Tibial nerve (tissue), 4 donors: ENCODE data around the gene AUTS2. TPM values are rescaled to one million over a fixed set of nuclear protein-coding genes. Genes with fewer than 3 reads are reported as not detected.

Experiments used
- DNase-seq, 2 donors: peaks; one replicate each; pipeline ENCODE4 v3.0.0-alpha.2; 2019; ENCODE audit warnings: low spot score in 2 of 2
- H3K27ac ChIP-seq, 4 donors: fragments of 200-600 bp; sonication (generic) in 3 of 4; one replicate each; pipeline ENCODE4 v1.5.1; 2017 to 2019; ENCODE audit warnings: mild to moderate bottlenecking in 1 of 4
- H3K27me3 ChIP-seq, 2 donors: fragments of 200-600 bp; sonication (generic) in 1 of 2; one replicate each; pipeline versions ENCODE4 v1.5.1 to v1.6.0; 2017 to 2019
- H3K36me3 ChIP-seq, 3 donors: fragments of 200-600 bp; sonication (generic); one replicate each; pipeline ENCODE4 v1.5.1; 2018 to 2019
- H3K4me1 ChIP-seq, 4 donors: fragments of 200-600 bp; sonication (generic) in 3 of 4; one replicate each; pipeline ENCODE4 v1.5.1; 2017 to 2019
- H3K4me3 ChIP-seq, 4 donors: fragments of 200-600 bp; sonication (generic) in 3 of 4; one replicate each; pipeline ENCODE4 v1.5.1; 2017 to 2019; ENCODE audit warnings: mild to moderate bottlenecking in 1 of 4, moderate library complexity in 1 of 4
- H3K9me3 ChIP-seq, 4 donors: fragments of 200-600 bp; sonication (generic) in 3 of 4; one replicate each; pipeline ENCODE4 v1.5.1; 2017 to 2019
- EP300 ChIP-seq, 2 donors: sonication (generic); formaldehyde crosslinking; IDR thresholded peaks; one replicate each; pipeline ENCODE4 v1.6.1; 2017; ENCODE audit warnings: antibody characterized with exemption in 2 of 2, mild to moderate bottlenecking in 1 of 2
- POLR2A ChIP-seq, 2 donors: fragments of 450-650 bp; IDR thresholded peaks; one replicate each; pipeline ENCODE4 v1.6.1; 2017; ENCODE audit warnings: antibody characterized with exemption in 2 of 2, mild to moderate bottlenecking in 2 of 2, moderate library complexity in 2 of 2
- WGBS, 2 donors: methylation state at CpG; one replicate each; pipeline ENCODE4 v1.1.5; 2018; 5-methylcytosine and 5-hydroxymethylcytosine counted together
- total RNA-seq, 4 donors: library from RNA; depleted of rRNA; stranded (reverse); fragments of >200 nt; gene quantifications; one replicate each; pipeline ENCODE4 v1.1.0, GENCODE V29; 2016
- TF ChIP-seq, protein P1 (sequence below), 5 experiments: fragments of 200-600 bp in 3 of 5; fragments of 450-650 bp in 2 of 5; sonication (generic) in 3 of 5; IDR thresholded peaks; one replicate each; pipeline ENCODE4 v1.5.1; 2016 to 2019; ENCODE audit warnings: antibody characterized with exemption in 5 of 5, mild to moderate bottlenecking in 3 of 5, moderate library complexity in 2 of 5

Gene AUTS2
- total RNA-seq, 4 donors from 2014 or later = 56.6 to 87.9 (median 71.6) TPM

DNA sequence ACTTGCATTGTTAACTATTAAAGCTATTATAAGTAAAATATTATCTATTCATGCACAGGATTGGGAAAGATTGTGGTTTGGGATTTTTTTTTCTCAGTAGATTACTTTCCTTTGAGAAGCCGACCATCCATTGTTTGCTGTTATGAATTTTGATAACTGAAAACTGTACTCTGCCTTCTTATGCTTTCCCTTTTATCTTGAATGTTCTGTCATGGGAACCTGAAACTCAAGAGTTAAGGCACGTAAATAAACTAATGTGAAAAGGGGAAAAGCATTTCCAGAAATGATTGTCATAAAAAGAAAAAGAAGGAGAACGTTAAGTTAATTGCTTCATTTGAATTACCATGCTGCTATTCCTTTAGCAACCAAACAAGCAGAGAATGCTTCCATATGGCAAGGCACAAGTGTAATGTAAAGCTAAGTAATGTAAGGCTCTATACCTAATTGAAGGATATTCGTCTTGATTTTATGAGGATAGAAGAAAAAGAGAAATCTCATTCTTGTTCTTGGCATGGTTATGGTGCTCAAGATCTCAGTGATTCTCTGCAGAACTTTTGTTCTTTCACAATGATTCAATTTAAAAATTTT is 370.8 kb downstream of the AUTS2 start:
- H3K27me3 ChIP-seq = no peaks in the 10 kb centered on the region
- H3K4me1 ChIP-seq = peaks cover 0 to 39% (median 3%) of the 10 kb centered on the region in 4 donors
- WGBS, 2 donors = 46 to 53% methylated on average over 4 of the region's 4 CpGs
- H3K27ac ChIP-seq = no peak overlapping the region
- DNase-seq = no peak
- H3K9me3 ChIP-seq = no peaks in the 10 kb centered on the region
- TF ChIP-seq POLR2A (IDR thresholded peaks at IDR 0.05) (no peak), EP300 (IDR thresholded peaks at IDR 0.05) (no peak)
- TF ChIP-seq, protein P1, sequence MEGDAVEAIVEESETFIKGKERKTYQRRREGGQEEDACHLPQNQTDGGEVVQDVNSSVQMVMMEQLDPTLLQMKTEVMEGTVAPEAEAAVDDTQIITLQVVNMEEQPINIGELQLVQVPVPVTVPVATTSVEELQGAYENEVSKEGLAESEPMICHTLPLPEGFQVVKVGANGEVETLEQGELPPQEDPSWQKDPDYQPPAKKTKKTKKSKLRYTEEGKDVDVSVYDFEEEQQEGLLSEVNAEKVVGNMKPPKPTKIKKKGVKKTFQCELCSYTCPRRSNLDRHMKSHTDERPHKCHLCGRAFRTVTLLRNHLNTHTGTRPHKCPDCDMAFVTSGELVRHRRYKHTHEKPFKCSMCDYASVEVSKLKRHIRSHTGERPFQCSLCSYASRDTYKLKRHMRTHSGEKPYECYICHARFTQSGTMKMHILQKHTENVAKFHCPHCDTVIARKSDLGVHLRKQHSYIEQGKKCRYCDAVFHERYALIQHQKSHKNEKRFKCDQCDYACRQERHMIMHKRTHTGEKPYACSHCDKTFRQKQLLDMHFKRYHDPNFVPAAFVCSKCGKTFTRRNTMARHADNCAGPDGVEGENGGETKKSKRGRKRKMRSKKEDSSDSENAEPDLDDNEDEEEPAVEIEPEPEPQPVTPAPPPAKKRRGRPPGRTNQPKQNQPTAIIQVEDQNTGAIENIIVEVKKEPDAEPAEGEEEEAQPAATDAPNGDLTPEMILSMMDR (IDR thresholded peaks at IDR 0.05) = no peak
- H3K4me3 ChIP-seq = no peak overlapping the region
- no peaks in the 10 kb centered on the region for H3K36me3 ChIP-seq

DNA sequence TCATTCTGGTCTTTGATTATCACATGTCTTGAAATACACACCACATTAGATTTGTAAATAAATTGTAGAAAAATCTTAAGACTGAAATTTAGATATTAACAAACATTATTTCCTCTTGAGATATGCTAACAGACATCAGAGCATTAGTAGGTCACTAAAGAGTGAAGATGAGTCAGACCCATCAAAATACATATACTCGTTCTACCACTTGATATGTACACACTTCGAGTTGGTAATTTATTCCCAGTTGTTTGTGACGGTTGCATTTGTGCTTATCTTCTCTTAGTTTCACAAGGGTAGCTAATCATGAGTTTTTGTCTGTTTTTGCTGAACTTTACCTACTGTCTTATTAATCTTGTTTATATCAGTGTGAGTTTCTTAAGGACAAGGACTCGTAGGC is 383.4 kb downstream of the AUTS2 start:
- Histone ChIP-seq H3K9me3 (peaks cover 0 to 3% (median 0%) of the 10 kb centered on the region in 4 donors), H3K27me3 (no peaks in the 10 kb centered on the region), H3K27ac (no peak overlapping the region), H3K36me3 (no peaks in the 10 kb centered on the region), H3K4me1 (peaks cover 0 to 15% (median 7%) of the 10 kb centered on the region in 4 donors), H3K4me3 (no peak overlapping the region)
- 71 to 73% methylated on average over 4 of the region's 4 CpGs for WGBS, 2 donors
- TF ChIP-seq EP300 (IDR thresholded peaks at IDR 0.05) (no peak), POLR2A (IDR thresholded peaks at IDR 0.05) (no peak)
- TF ChIP-seq, protein P1 (IDR thresholded peaks at IDR 0.05) = no peak
- DNase-seq = no peak

DNA sequence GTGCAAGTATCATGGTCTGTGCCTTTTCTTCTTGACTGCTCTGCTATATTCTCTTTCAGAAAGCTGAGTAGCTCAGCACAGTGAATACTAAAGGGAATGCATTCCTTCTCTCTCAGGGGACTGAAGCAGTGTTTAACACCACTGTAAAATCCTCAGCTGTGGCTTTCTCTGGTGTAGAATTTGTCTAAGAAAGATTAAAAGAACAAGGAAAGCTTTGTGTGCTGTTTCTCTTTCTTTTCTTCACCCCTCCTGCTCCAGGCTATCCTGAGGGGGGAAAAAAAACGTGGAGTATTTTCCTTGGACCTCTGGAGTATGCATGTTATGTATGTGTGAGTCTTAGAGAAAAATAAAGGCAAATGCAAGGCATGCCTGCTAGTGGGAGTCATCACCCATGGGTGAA is 383.9 kb downstream of the AUTS2 start:
- Histone ChIP-seq H3K27me3 (no peaks in the 10 kb centered on the region), H3K9me3 (peaks cover 0 to 1% (median 0%) of the 10 kb centered on the region in 4 donors), H3K27ac (no peak overlapping the region), H3K4me1 (peaks cover 0 to 15% (median 7%) of the 10 kb centered on the region in 4 donors), H3K4me3 (no peak overlapping the region), H3K36me3 (no peaks in the 10 kb centered on the region)
- WGBS, 2 donors = 6 to 13% methylated on average over 1 of the region's 1 CpG
- no peak for DNase-seq
- TF ChIP-seq EP300 (IDR thresholded peaks at IDR 0.05) (no peak), POLR2A (IDR thresholded peaks at IDR 0.05) (no peak)
- TF ChIP-seq, protein P1 (IDR thresholded peaks at IDR 0.05) = no peak

DNA sequence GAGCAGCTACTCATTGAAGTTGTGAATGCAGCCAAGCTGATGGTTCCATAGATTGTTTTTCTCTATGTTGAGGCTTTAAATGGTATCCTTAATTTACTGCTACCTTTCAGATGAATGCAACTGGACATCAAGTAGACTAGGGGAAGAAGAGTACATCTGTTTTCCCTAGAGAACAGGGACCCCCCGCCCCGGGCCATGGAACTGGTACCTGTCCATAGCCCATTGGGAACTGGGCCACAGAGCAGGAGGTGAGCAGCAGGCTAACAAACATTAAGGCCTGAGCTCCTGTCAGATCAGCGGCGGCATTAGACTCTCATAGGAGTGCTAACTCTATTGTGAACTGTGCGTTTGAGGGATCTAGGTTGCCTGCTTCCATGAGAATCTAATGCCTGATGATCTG is 391.3 kb downstream of the AUTS2 start:
- Histone ChIP-seq H3K4me3 (no peak overlapping the region), H3K27me3 (no peaks in the 10 kb centered on the region), H3K36me3 (no peaks in the 10 kb centered on the region), H3K27ac (no peak overlapping the region), H3K9me3 (no peaks in the 10 kb centered on the region), H3K4me1 (peaks cover 0 to 18% (median 0%) of the 10 kb centered on the region in 4 donors)
- WGBS, 2 donors = 89 to 96% methylated on average over 5 of the region's 5 CpGs
- TF ChIP-seq EP300 (IDR thresholded peaks at IDR 0.05) = no peak
- no peak for DNase-seq

DNA sequence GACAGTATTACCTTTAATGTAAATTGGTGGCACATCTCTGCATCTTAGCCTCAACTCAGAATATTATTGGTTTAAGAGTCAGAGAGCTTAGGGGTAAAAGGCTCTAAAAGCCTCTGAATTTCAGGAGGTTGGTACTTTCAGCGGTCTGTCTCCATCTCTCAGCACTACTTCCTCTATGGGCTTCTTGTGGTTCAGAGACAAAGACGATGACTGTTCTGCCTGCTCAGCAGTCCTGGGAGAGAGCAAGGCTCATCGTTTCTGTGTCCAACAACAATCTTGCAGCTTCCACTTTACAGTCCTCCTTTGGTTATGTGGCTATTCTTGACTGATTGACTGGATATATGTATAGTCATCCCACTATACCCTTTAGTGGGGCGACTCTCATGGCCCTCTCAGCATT is 394.7 kb downstream of the AUTS2 start:
- no peak overlapping the region for H3K4me3 ChIP-seq
- H3K27ac ChIP-seq = no peak overlapping the region
- TF ChIP-seq, protein P1 (IDR thresholded peaks at IDR 0.05) = no peak
- TF ChIP-seq EP300 (IDR thresholded peaks at IDR 0.05) (no peak), POLR2A (IDR thresholded peaks at IDR 0.05) (no peak)
- DNase-seq = no peak
- no peaks in the 10 kb centered on the region for H3K36me3 ChIP-seq
- no peaks in the 10 kb centered on the region for H3K9me3 ChIP-seq
- 56 to 58% methylated on average over 4 of the region's 4 CpGs for WGBS, 2 donors
- H3K27me3 ChIP-seq = no peaks in the 10 kb centered on the region
- H3K4me1 ChIP-seq = peaks cover 0 to 32% (median 6%) of the 10 kb centered on the region in 4 donors
